ENCODE results near the gene BTG2. TPM values are rescaled to one million over a fixed set of nuclear protein-coding genes. Genes with fewer than 3 reads are reported as not detected.

Gene BTG2
- total RNA-seq, 4 donors from 2014 or later, result 76.3 to 654 (median 238) TPM

GRCh38 chr1:203305809-203306088 lies 430 bp downstream of the BTG2 start:
- DNase-seq (ENCODE audit: low spot score) (no peak), ATAC-seq (ENCODE audit: low FRiP score) (peak; percentile 1)
- no peak for TF ChIP-seq CTCF (IDR thresholded peaks at IDR 0.05)

GRCh38 chr1:203306089-203306964 lies 1.0 kb downstream of the BTG2 start:
- TF ChIP-seq CTCF (IDR thresholded peaks at IDR 0.05), result no peak
- no peak for ATAC-seq (ENCODE audit: low FRiP score)

GRCh38 chr1:203306965-203307541 lies 1.7 kb downstream of the BTG2 start:
- ATAC-seq (ENCODE audit: low FRiP score) (no peak), DNase-seq (ENCODE audit: low spot score) (no peak)
- no peak for TF ChIP-seq CTCF (IDR thresholded peaks at IDR 0.05)

More at GRCh38 chr1:203306089-203306964, 1.0 kb downstream of the BTG2 start:
- no peak for DNase-seq (ENCODE audit: low spot score)

GRCh38 chr1:203307641-203308126 lies 2.4 kb downstream of the BTG2 start:
- TF ChIP-seq CTCF (IDR thresholded peaks at IDR 0.05), result no peak
- ATAC-seq (ENCODE audit: low FRiP score) (no peak), DNase-seq (ENCODE audit: low spot score) (no peak)

- TF ChIP-seq CTCF (IDR thresholded peaks at IDR 0.05), result no peak
- no peak for ATAC-seq (ENCODE audit: low FRiP score)
- no peak for DNase-seq (ENCODE audit: low spot score)
Observed at GRCh38 chr1:203308328-203308922, 3.1 kb downstream of the BTG2 start.

- DNase-seq (ENCODE audit: low spot score) (no peak), ATAC-seq (ENCODE audit: low FRiP score) (no peak)
Observed at GRCh38 chr1:203308923-203309331, 3.6 kb downstream of the BTG2 start.

More at GRCh38 chr1:203308923-203309331, 3.6 kb downstream of the BTG2 start:
- TF ChIP-seq CTCF (IDR thresholded peaks at IDR 0.05), result no peak

Measured in omental fat pad (tissue), 4 donors.